ENCODE results near the gene KBTBD7.
"Not testable (repeated sequence)": the region's sequence is repeated elsewhere in the genome, so short reads cannot be mapped to it uniquely, and the experiment has no call there.

The KBTBD7 gene

DNA sequence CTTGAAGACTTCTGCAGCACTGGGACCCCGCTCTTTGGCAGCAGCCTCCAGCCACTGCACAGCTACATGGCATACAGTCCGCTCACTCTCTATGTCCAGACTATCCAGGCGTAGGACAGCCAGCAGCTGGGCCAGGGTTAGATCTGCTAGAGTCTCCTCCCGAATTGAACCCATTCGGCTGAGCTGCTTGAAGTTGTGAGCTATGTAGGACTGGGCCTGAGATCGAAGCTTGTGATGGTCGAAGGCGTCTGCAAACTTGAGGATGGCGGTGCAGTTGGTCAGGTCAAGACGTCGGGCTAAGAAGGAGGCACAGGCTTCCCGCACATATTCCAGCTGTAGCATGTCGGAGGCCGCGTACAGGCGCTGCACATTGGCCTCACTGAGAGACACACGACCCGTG lies 900 bp downstream of the KBTBD7 start:
- DNase-seq: no peak

DNA sequence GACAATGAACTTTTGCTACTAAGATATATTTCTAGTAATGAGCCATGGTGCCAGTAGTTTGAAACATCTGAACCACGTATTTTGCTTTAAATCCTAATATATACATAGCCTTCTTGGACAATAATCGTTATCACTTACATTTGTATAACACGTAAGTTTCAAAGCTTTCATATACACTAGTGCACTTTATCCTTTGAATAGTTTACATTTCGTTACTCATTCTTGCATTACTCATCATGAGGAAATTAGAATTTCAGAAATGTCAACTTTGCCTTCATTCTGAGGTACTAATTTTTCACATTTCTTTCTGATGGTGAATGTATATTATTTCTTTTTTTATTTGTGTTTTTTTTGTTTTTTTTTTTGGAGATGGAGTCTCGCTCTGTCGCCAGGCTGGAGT lies 5.8 kb downstream of the KBTBD7 start:
- no peak for DNase-seq

DNA sequence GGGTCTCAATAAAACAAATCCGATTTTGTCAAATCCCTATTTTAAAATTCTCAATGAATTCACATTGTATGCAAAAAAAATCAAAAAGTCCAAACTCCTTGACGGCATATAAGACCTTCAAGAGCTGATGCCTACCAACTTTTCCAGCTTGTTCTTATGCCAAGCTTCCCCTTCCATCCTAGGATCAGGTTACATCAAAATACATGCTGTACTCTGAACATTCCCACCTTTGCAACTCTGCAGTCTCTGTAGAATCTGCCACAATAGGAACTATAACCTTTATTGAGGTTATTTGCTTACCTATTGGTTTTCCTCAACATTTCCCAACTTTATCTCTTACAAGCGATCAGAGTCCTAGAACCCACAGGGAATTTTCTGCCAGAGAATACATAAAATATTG lies 7.9 kb downstream of the KBTBD7 start:
- no peak for DNase-seq

DNA sequence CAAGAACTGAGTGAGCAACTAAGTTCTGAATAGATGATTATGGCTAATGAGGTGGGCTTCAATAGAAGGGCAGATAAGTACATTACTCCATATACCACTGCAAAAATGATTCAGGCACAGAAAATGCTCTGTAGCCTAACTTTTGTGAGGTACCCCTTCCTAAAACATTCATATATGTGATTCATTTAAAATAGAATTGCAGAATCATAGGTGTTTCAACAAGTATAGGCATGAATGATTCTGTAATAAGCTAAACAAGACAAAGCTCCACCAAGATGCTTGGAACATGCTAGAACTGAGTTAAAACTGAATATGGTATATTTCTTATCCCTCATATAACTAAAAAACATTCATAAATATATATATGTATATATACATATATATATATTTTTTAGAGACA lies 12.1 kb downstream of the KBTBD7 start:
- DNase-seq: no peak

DNA sequence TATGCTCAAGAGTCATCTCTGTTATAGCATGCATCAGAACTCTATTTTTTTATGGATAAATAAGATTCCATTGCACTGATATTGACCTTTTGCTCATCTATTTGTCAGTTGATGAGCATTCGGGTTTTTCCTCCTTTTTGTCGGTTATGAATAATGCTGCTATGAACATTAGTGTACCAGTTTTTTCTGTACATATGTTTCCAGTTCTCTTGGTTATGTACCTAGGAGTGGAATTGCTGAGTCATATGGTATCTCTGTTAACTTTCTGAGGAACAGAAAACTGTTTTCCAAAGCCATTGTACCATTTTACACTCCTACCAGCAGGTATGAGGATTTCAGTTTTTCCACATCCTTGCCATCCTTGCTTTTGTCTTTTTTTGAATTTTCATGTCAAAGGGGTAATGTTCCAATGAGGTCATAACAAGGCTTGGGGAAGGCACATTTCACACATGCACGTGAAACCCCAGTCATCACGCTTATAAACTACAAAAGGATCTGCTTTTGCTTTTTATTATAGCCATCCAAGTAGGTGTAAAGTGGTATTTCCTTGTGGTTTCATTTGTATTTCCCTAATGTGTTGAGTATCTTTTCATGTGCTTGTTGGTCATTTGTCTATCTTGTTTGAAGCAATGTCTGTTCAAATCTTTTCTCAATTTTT lies 14.6 kb downstream of the KBTBD7 start:
- no peak for DNase-seq

DNA sequence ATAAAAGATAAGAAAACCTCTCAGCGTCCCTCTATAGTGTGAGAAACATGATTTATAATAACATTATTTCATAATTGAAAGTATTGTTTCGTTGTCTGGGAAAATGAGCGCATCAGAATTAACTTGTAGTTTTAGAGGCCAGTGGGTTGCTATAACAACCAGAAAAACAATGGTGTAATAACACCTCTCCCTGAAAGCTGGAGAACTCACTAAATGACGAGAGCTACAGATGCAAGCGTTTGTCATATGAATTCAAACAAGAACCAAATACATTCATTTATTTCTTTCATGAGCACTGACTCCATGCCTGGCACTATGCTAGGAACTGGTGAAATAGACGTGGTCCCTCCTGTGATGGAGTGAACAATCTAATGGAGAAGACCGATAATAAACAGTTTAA lies 16.3 kb downstream of the KBTBD7 start:
- no peak for DNase-seq

DNA sequence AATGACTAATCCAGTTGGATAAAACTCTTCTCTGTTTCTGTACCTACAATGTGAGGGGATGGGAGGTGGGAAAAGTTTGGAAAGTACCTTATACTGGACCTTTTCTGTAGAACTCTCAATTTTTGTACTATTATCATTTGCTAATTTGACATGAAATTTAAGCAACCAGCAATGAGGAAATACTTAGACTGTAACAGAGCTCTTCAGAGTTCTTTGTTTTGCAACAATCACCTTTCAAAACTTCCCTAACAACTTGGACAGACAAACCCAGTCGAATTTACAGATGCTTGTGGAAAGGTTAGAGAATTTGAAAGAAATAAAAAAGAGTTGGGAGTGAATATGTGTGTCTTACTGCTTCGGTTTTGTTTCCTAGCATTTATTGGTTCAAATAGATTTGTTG lies 16.8 kb downstream of the KBTBD7 start:
- DNase-seq: no peak

DNA sequence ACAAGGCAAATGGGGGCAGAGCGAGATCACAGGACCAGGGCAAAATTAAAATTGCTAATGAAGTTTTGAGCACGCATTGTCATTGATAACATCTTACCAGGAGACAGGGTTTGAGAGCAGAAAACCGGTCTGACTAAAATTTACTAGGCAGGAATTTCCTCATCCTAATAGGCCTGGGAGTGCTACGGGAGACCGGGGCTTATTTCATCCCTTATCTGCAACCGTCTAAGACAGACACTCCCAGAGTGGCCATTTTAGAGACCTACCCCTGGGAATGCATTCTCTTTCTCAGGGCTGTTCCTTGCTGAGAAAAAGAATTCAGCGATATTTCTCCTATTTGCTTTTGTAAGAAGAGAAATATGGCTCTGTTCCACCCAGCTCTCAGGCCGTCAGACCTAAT lies 18.8 kb downstream of the KBTBD7 start:
- DNase-seq: not testable (repeated sequence)

DNA sequence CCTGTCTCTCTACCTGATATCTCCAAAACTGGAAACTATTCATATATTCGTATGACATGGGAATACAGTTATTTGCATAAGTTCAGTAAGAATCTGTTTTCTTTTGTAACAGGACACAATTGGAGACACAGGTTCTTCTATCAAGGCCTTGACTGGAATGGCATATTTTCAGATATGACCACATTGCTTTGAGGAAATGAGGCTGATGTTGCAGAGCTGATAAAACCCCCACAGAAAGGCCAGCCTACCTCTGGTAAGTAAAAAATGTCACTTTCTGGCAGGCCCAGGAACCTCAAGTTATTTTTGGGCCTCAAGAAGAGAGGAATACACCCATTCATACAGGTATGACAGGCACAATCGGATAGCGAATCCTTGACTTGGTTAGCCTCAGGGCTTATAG lies 32.2 kb downstream of the KBTBD7 start:
- DNase-seq: no peak

DNA sequence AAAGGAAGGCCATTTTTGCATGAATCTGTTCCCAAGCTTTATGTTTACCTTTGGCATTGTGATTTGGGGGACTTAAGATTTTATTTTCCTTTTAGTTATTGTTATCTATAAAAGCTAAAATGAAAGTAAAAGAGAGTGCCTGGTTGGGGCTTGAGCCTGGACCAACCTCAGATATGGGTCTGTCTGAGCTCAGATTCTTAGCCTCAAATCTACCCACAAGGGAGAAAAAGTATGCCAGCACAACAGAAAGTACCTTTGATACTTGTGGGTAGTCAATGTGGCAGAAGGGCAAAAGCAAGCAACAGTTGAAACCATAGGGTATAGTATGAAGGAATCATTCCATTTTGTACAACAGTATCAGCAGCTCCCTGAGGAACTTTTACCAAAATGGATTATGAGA lies 35.2 kb downstream of the KBTBD7 start:
- DNase-seq: no peak

DNA sequence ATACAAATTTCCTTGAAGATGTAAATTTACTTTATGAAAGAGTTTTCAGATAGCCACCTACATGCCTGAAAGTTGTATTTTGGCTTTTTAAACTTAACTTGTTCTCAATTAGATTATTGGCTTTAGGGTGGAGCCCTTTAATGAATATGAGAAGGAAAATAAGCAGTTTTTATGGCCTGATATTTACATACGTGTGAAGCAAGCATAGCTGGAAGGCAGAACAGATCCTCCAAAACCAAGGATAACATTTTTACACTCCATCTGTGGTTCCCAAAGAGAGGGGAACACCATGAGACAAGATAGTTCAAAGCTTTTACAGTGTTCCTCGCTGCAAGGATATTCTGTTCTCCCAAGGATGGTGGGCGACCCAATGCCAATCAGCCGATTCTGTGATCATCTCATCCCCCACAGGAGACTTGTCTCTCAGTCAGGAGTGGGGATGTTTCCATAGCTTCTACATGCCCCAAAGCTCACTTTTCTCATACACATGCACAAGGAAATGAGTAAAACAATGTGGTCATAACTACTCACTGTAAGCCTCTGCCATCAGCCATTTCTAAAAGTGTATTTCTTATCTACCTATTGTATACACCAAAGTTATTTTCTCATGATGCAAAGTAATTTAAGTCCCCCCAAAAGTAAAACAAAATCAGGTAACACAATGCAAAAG lies 37.2 kb downstream of the KBTBD7 start:
- DNase-seq: no peak

DNA sequence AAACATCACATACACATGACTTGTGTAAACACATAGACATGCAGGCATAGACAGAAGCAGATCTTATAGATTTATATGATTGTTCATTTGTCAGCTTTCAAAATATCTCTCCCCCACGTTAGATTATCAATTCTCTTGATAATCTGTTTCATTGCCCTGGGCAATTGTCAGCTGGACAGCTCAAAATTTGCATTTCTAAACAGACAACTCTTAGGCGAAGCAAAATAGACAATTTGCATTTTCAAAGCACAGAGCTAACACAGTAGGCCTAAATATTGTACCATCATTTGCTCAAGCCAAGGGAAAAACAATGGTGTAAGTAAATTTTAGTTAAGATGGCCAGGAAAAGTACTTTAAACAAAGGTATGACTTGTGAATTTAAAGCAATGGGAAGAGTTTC lies 37.7 kb downstream of the KBTBD7 start:
- DNase-seq: no peak

DNA sequence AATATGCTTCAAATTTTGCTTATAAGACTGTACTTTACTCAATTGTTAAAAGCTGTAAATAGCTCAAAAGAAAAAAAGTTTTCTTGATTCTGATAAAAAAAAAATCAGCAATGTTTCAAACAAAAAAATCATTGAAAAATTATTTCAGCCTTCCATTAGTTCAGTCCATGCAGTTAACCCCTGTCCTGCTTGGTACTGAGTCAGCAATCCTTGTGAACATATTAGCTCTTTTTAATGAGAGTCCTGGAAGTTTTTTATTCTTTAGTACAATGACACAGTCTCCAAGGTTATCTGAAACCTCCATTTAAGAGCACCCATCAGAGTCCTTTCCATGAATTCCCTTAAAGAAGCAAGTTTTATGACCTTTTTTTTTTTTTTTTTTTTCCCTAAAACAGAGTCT lies 40.3 kb downstream of the KBTBD7 start:
- DNase-seq: no peak

DNA sequence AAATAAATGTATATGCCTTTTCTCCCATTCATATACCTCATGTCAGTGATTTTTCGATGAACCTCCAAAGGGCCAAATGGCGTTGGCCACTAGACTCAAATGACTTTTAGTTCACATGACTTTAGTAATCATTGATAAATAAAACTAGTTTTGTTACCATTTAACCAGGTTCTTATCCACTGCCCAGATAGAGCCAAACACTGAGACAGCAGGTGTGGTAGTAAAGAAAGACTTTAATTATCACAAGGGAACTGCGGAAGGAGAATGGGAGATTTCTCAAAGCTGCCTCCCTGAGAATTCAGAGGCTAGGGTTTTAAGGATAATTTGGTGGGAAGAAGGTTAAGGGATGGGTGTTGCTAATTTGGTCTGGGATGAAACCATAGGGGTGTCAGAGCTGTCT lies 42.4 kb downstream of the KBTBD7 start:
- no peak for DNase-seq

DNA sequence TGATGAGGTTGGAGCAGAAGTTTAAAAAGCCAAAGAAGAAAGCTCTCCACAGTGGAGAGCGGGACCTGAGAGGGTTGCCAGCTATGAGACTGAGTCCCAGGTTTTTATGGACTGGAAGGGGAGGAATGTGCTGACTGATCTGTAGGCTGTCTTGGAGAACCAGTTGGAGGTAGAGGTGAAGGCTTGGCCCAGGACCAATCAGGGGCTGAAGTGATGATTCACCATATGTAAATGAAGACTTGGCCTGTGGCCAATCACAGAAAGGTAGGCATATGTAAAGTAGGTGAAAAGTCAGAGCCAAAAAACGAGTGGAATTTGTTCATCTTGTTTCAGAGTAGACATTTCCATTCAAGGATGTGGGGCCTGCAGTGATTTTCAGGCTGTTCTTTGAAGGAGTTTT lies 44.3 kb downstream of the KBTBD7 start:
- no peak for DNase-seq

DNA sequence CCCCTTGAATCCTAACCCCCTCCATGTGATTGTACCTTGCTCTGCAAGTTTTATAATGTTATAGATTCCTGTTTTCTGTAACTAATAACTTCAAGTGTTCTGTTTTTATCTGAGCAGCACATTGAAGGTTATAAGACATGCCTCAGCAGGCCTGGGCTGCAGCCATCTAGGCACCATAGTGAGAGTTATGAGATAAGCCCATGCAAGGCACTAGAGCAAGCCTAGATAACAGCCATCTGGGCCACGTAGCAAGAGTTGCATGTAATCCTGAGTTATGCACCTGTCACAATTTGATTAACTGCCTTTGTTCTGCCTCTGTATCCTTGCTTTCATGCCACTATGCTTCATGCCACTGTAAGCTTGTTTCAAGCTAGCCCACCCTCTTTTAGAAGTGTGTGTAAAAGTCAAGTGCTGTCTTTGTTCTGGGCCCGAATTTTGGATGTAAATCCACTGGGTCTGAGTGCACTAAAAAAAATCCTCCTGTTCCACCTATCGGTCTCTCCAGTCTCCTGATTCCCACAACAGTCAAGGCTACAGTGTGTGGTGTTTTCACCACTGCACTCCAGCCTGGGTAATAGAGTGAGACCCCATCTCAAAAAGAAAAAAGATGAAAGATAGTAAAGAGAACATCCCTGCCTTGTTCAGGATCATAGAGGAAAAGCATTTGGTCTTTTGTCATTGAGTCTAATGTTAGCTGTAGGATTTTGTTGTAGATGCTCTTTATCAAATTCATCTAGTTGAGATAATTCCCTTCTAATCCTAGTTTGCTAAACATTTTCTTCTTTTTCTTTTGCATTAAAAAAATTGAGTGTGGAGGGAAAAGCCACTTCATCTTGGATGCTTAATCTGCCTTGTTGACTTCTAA lies 45.7 kb downstream of the KBTBD7 start:
- DNase-seq: no peak

DNA sequence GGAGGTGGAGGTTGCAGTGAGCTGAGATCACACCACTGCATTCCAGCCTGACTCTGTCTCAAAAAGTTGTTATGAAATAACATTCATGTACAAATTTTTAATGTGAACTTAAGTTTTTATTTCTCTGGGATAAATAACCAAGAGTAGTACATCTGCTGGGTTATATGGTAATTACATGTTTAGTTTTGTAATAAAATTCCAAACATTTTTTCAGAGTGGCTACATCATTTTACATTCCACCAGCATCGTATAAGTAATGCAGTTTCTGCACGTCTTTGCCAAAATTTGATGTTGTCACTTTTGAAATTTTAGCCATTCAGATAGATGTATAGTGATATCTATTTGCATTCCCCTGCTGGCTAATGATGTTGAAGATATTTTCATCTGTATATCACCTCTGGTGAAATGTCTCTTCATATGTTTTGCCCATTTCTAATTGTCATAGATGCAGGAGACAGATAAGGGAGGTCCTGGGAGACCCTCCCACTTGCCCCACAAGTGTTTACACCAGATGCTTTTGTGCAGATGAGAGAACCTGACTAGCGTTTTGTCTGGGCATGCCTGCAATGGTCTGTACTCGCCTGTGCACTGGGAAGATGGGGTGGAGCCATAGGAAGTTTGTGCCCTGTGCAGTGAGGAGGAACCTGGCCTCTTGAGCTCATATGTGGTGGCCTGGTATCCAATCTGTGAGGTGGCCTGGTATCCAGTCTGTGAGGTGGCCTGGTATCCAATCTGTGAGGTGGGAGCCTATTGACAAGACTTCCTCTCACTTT lies 49.0 kb downstream of the KBTBD7 start:
- no peak for DNase-seq

DNA sequence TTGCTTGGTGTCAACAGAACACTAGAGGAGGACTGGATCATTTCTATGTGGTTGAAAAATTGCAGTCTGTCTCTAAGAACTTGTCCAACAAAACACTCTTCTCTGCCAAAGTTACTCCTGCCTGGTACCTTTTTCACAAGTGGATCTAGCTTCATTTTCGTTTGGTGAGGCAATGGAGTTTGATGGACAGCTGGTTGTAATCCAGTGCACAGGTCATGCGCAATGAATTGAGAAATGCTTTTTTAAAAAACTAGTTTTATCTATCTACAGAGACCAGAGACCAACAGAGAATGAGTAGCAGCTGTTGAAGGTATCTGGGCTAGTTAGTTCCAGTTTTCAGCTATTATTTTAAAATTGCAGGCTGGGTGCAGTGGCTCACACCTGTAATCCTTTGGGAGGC lies 49.8 kb downstream of the KBTBD7 start:
- no peak for DNase-seq
